ENCODE results near the gene OTUB2.

OTUB2 gene

GRCh38 chr14:93997082-93997481, 29.1 kb upstream of the OTUB2 start, which contains the start of gene CCDC197:
Gene CCDC197, plus strand, starts transcription at chr14:93997301. Its CDS starts 831 bp downstream, at chr14:93998132.
- no peak for DNase-seq

GRCh38 chr14:93997916-93998870, 27.9 kb upstream of the OTUB2 start:
- DNase-seq, result no peak

- DNase-seq, result no peak
Observed at GRCh38 chr14:93998871-93999403, 27.2 kb upstream of the OTUB2 start.

DNA sequence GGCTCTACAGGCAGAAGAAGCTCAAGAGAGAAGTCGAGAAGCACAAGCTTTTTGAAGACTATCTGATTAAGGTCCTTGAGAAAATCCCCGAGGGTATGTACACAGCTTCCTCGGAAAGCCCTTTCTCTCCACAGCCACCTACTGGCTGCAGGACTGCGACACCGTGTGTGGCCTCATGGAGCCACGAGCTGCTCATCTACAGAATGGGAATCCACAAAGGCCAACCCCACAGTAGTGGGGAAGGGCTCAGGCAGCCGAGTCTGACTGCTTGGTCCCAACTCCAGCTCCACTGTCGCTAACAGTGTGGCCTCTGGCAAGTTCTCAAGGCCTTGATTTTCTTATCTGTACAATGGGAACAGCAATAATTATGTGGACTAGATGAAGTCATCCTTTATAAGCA, 26.6 kb upstream of the OTUB2 start:
- no peak for DNase-seq

GRCh38 chr14:94000267-94000666, 25.9 kb upstream of the OTUB2 start:
- no peak for DNase-seq

- DNase-seq, result no peak
Observed at GRCh38 chr14:94001016-94001415, 25.1 kb upstream of the OTUB2 start.

GRCh38 chr14:94001501-94002396, 24.4 kb upstream of the OTUB2 start:
- peak; percentile 52 for DNase-seq

DNA sequence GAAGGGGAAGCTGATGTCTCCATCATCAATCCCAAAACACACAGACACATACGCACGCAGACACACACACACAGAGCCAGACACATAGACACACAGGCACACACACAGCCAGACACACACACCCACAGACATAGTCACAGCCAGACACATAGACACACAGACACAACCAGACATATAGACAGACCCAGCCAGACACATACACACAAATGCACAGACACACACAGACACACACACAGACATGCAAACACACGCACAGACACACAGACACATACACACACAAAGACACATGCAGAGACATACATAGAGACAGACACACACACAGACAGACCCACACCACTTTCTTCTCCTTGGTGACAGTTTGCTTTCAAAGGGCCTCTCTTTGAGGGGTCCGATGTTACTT, 22.7 kb upstream of the OTUB2 start:
- DNase-seq, result no peak

GRCh38 chr14:94004015-94004414, 22.1 kb upstream of the OTUB2 start:
- DNase-seq, result no peak

- DNase-seq, result no peak
Observed at GRCh38 chr14:94005324-94006073, 20.6 kb upstream of the OTUB2 start.

DNA sequence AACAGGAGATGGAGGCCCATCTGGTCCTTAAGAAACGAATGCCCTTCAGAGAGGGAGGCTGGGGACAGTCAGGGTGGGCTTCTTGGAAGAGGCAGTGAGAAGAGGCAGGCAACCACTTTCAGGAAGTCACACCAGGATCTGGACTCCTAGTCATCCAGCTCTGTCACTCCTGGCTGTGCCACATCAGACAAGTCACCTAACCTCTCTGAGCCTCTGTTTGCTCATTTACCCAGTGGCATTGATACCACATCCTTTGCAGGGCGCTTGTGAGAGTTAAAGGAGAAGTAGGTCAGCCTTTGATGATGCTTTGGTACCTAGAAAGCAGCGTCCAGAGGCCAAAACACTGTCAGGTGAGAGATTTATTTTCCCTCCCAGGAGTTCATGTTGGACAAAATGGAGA, 17.9 kb upstream of the OTUB2 start:
- no peak for DNase-seq

GRCh38 chr14:94009767-94010166, 16.4 kb upstream of the OTUB2 start:
- DNase-seq, result no peak

- no peak for DNase-seq
Observed at GRCh38 chr14:94010625-94011024, 15.5 kb upstream of the OTUB2 start.

DNA sequence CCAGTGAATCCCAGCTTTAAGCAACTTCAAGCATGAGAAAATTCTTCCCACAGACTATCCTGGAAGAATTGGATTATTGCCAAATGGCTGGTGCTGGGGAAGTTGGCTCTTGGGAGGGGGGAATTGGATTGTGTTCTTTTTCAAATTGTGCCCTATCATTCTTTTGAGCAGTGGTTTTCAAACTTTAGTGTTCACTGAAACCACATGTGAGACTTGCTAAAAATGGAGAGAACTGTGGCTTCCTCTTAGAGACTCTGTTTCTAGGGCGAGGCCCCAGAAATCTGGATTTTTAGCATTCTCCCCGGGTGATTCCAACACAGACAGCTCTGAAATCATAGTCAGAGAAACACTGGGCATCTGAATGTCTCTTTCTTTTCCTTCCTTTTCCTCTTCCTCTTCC, 14.3 kb upstream of the OTUB2 start:
- DNase-seq, result no peak

DNA sequence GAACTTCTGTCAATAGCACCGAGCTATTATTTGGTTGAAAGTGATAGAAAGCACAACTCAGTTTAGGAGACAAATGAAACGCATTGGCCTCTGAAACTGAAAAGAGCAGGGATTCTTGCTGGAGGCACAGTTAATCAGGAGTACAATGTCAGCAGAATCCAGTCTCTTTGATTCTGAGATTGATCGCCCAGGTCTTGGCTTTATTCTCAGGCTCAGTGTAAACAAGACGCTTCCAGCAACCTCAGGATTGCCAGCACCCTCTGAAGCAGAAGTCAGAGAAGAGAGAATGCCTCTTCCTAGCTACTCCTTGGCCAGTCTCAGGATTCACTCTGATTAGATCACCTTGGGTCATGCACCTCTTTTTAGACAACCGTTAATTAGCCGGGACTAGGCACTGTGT, 11.8 kb upstream of the OTUB2 start:
- DNase-seq, result no peak

DNA sequence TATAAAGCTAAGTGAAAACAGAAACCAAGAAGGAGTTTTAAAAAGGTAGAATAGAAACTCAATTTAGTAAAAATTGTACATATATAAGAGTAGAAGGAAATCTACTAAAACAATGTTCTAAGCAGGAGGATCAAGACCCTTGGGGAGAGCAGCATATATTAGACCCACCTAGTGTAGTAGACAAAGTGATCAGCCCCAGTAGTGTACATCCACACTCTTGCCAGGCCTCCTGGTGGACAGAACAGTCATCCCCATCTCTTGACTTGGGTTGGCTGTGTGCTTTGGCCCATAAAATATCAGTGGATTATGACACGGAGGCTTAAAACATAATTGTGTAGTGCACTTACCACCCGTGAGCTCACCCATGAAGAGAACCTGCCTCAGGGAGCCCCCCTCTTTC, 10.9 kb upstream of the OTUB2 start:
- no peak for DNase-seq

DNA sequence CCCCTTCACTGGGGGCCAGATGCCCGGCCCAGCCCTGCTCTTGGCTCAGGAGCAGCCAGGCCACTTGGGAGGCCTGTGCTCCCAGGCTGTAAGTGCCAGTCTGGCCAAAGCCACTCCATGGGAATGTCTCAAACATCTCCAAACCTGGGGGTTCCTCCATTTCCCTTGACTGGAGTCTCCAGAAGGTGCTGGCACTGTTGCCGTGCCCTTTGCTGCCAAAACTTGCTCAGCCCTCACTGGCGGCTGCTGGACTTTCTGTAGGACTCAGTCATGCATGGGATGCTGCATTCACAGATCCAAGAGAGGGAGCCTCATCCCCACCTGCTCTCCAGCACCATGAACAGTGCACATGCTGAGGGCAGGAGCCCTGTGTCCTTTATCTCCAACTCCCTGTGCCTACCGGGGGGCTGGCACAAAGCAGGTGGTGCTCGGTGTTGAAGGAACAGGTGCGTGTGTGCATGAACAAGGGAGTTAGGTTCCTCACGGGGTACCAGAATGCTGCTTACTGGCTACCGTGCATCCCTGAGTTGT, 9.6 kb upstream of the OTUB2 start:
- no peak for DNase-seq

DNA sequence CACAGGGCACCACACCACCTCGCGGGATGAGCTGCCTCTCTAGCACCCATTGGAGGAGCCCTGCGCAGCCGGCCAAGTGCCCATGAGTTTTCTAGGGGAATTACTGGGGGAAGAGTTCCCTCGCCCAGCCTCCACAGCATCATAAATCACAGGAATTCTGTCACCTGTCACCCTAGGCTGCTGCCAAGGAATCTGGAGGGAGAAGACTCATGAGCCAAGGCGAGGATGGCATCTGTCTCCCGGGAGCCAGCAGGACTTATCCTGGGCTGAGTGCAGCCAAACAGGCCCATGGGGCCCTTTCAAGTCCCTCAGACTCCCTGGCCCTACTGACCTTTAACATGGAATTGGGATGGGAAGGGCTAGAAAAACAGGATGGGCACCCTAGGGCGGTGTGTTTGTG, 7.8 kb upstream of the OTUB2 start:
- DNase-seq, result no peak

DNA sequence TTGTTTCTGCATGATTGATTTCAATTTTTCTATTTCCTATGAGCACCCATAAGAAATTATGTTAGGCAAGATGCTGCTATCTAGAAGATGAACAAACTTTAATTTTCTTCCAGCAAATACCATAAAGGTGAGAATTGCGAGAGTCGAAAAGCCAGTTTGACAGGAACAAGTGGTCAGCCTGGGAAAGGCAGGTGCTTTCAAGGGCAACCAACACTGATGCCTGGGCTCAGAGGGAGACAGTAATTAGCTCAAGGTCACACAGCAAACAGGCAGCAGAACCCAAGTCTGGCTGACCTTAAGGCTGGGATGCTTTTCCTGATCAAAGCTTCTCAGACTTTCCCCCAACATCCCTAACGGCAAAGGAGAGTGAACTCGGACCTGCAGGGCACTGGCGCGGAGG, 6.8 kb upstream of the OTUB2 start:
- DNase-seq, result no peak

- no peak for DNase-seq
Observed at GRCh38 chr14:94020267-94020666, 5.9 kb upstream of the OTUB2 start.

DNA sequence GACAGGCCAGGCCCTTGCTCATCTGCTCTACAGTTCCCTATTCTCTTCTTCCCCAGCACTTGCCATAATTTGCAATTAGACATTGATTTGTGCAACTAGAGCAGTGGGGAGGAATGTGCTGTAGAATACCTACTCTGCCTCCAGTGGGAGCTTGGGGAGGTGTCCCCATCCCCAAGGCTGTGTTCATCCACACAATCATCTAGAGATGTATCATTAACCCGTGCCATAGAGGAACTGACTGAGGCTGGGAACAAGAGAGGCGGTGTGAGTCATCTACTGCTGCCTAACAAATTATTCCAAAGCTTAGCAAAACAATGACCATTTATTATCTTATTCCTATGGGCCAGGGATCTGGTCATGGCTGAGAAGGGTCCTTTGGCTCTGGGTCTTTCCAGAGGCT, 5.1 kb upstream of the OTUB2 start:
- DNase-seq, result no peak

DNA sequence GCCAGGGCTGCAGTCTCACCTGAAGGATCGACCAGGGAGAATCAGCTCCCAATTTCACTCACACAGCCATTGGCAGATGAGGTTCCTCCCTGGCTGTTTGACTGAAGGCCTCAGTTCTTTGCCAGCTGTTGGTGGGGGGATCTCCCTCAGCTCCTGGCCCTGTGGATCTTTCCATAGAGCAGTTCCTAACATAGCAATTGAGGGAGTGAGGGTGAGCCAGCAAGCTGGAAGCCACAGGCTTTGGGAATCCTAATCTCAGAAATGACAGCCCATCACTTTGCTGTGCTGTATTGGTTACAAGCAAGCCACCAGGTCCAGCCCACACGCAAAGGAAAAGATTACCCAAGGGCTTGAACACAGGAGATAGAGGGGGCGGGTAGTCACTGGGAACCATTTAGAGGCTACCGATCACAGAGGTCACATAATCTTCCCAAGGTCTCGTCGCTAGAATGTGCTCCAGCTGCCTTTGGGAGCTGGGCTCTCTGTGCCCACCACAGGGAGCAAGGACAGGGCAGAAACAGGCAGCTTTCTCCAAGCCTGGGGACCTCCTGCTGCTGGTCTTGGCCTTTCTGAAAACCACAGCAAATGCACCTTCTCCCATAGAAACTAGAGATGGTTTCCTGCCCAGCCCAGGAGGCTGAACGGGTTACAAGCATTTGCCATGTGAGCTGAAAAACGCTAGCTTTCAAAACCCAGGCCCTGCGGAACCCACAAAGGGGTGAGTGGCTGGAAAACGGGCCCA, 4.6 kb upstream of the OTUB2 start:
- no peak for DNase-seq
